Gastrocnemius medialis (tissue), 4 donors: ENCODE data around the gene HMGCS2.

Experiments used
- POLR2A ChIP-seq, 2 donors: fragments of 450-650 bp; IDR thresholded peaks; one replicate each; pipeline ENCODE4 v1.6.1; 2017; ENCODE audit warnings: antibody characterized with exemption in 2 of 2, mild to moderate bottlenecking in 2 of 2, moderate library complexity in 2 of 2
- TF ChIP-seq, protein P1 (sequence below), 5 experiments: fragments of 450-650 bp in 3 of 5; fragments of 200-600 bp in 2 of 5; sonication (generic) in 2 of 5; IDR thresholded peaks in 4 of 5; conservative IDR thresholded peaks in 1 of 5; 1 replicate in 4 of 5; 2 replicates in 1 of 5; pipeline ENCODE4 v1.5.1; 2016 to 2019; ENCODE audit warnings: antibody characterized with exemption in 5 of 5, mild to moderate bottlenecking in 3 of 5, moderate library complexity in 3 of 5

DNA sequence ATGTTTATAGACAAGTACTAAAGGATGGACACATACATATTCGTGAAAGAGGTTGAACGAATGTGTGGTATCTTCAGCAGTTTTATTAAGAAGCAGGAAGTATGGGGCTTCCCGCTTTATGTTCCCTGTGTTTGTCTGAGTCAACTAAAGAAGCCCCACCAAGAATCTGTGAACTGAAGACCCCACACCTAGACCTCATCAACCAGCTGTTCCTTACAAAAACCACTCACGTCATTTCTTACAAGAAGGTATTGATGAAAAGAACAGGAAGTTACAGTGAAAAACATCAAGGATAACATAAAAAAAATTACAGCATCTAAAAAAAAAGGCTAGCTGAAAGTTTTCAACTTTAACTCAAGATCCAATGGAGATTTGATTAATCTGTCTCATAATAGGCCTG lies 30.3 kb upstream of the HMGCS2 start:
- TF ChIP-seq, protein P1, sequence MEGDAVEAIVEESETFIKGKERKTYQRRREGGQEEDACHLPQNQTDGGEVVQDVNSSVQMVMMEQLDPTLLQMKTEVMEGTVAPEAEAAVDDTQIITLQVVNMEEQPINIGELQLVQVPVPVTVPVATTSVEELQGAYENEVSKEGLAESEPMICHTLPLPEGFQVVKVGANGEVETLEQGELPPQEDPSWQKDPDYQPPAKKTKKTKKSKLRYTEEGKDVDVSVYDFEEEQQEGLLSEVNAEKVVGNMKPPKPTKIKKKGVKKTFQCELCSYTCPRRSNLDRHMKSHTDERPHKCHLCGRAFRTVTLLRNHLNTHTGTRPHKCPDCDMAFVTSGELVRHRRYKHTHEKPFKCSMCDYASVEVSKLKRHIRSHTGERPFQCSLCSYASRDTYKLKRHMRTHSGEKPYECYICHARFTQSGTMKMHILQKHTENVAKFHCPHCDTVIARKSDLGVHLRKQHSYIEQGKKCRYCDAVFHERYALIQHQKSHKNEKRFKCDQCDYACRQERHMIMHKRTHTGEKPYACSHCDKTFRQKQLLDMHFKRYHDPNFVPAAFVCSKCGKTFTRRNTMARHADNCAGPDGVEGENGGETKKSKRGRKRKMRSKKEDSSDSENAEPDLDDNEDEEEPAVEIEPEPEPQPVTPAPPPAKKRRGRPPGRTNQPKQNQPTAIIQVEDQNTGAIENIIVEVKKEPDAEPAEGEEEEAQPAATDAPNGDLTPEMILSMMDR (IDR thresholded peaks at IDR 0.05 in 4 of 5, conservative IDR thresholded peaks at IDR 0.05 in 1 of 5) = no peak
- TF ChIP-seq POLR2A (IDR thresholded peaks at IDR 0.05) = no peak
